SK-N-SH treated with all-trans-retinoic acid at 6 μM for 48 hours (cell line): Measurements from ENCODE around the gene NEURL1.
"Not testable (repeated sequence)": the region's sequence is repeated elsewhere in the genome, so short reads cannot be mapped to it uniquely, and the experiment has no call there.

Experiments
- ATAC-seq: fragments of 200-7000 bp; cut with Tn5 transposase; 3 replicates; pipeline ENCODE4 v1.9.1; 2020; ENCODE audit warnings: mild to moderate bottlenecking, moderate library complexity
- BACH2 ChIP-seq: fragments of 250-450 bp; sonication (Bioruptor Pico); IDR thresholded peaks from 2 replicates; pipeline ENCODE4 v1.9.0; 2021; ENCODE audit warnings: mild to moderate bottlenecking, borderline replicate concordance
- CSDC2 ChIP-seq: fragments of 250-450 bp; sonication (Bioruptor Pico); IDR thresholded peaks from 2 replicates; pipeline ENCODE4 v1.5.0; 2020; ENCODE audit warnings: mild to moderate bottlenecking, moderate library complexity
- CSRNP3 ChIP-seq: fragments of 250-450 bp; sonication (Bioruptor Pico); IDR thresholded peaks from 2 replicates; pipeline ENCODE4 v1.5.1; 2021; ENCODE audit warnings: mild to moderate bottlenecking, moderate library complexity
- GLIS3 ChIP-seq: fragments of 250-450 bp; sonication (Bioruptor Pico); IDR thresholded peaks from 2 replicates; pipeline ENCODE4 v1.5.0; 2020; ENCODE audit warnings: mild to moderate bottlenecking, moderate library complexity
- ISL1 ChIP-seq: fragments of 250-450 bp; sonication (Bioruptor Pico); IDR thresholded peaks from 2 replicates; pipeline ENCODE4 v2.1.2; 2022; ENCODE audit warnings: mild to moderate bottlenecking, moderate library complexity
- OSR1 ChIP-seq: fragments of 250-450 bp; sonication (Bioruptor Pico); IDR thresholded peaks from 2 replicates; pipeline ENCODE4 v1.8.0; 2022; ENCODE audit warnings: moderate library complexity, mild to moderate bottlenecking, inconsistent platforms
- PATZ1 ChIP-seq: fragments of 250-450 bp; sonication (Bioruptor Pico); IDR thresholded peaks from 2 replicates; pipeline ENCODE4 v1.8.0; 2020; ENCODE audit warnings: mild to moderate bottlenecking, moderate library complexity, borderline replicate concordance
- POU6F1 ChIP-seq: fragments of 250-450 bp; sonication (Bioruptor Pico); IDR thresholded peaks from 2 replicates; pipeline ENCODE4 v1.8.0; 2021; ENCODE audit warnings: low read depth, mild to moderate bottlenecking, moderate library complexity, borderline replicate concordance
- PPARA ChIP-seq: fragments of 250-450 bp; sonication (Bioruptor Pico); IDR thresholded peaks from 2 replicates; pipeline ENCODE4 v1.5.0; 2020; ENCODE audit warnings: mild to moderate bottlenecking, borderline replicate concordance
- RARB ChIP-seq: fragments of 250-450 bp; sonication (Bioruptor Pico); IDR thresholded peaks from 2 replicates; pipeline ENCODE4 v1.8.0; 2021; ENCODE audit warnings: mild to moderate bottlenecking, moderate library complexity
- SNAI2 ChIP-seq: fragments of 250-450 bp; sonication (Bioruptor Pico); IDR thresholded peaks from 2 replicates; pipeline ENCODE4 v1.5.0; 2020; ENCODE audit warnings: mild to moderate bottlenecking, moderate library complexity
- TOX ChIP-seq: fragments of 250-450 bp; sonication (Bioruptor Pico); IDR thresholded peaks from 2 replicates; pipeline ENCODE4 v1.8.0; 2021; ENCODE audit warnings: mild to moderate bottlenecking, moderate library complexity, borderline replicate concordance
- TSHZ2 ChIP-seq: fragments of 250-450 bp; sonication (Bioruptor Pico); IDR thresholded peaks from 2 replicates; pipeline ENCODE4 v1.5.0; 2020; ENCODE audit warnings: mild to moderate bottlenecking, moderate library complexity
- ZC3H10 ChIP-seq: fragments of 250-450 bp; sonication (Bioruptor Pico); IDR thresholded peaks from 2 replicates; pipeline ENCODE4 v1.5.1; 2021; ENCODE audit warnings: mild to moderate bottlenecking, moderate library complexity
- ZFP3 ChIP-seq: fragments of 250-450 bp; sonication (Bioruptor Pico); IDR thresholded peaks from 2 replicates; pipeline ENCODE4 v1.5.0; 2020; ENCODE audit warnings: mild to moderate bottlenecking, moderate library complexity
- ZFP30 ChIP-seq: fragments of 450-650 bp; formaldehyde crosslinking; IDR thresholded peaks from 2 replicates; pipeline ENCODE4 v1.5.0; 2022; ENCODE audit warnings: mild to moderate bottlenecking, moderate library complexity
- ZNF565 ChIP-seq: fragments of 450-650 bp; formaldehyde crosslinking; conservative IDR thresholded peaks from 2 replicates; pipeline ENCODE4 v1.5.0; 2020; ENCODE audit warnings: low read depth, mild to moderate bottlenecking, moderate library complexity
- ZNF70 ChIP-seq: fragments of 450-650 bp; formaldehyde crosslinking; IDR thresholded peaks from 2 replicates; pipeline ENCODE4 v1.5.0; 2020; ENCODE audit warnings: mild to moderate bottlenecking, moderate library complexity
- ZNF8 ChIP-seq: fragments of 450-650 bp; formaldehyde crosslinking; IDR thresholded peaks from 2 replicates; pipeline ENCODE4 v1.5.0; 2020; ENCODE audit warnings: mild to moderate bottlenecking, moderate library complexity

Gene NEURL1

GRCh38 chr10:103478671-103479070 lies 14.8 kb upstream of the NEURL1 start:
- no peak for ATAC-seq
- TF ChIP-seq POU6F1 (CRISPR knock-in tag) (no peak), BACH2 (CRISPR knock-in tag) (no peak), OSR1 (CRISPR knock-in tag) (no peak), SNAI2 (CRISPR knock-in tag) (no peak), RARB (no peak)

- ATAC-seq, result no peak; the same call in 2 of the 3 replicates
- TF ChIP-seq ZFP30 (CRISPR knock-in tag), result no peak
- TF ChIP-seq GLIS3 (CRISPR knock-in tag), result no peak
- no peak for TF ChIP-seq PPARA (CRISPR knock-in tag)
- no peak for TF ChIP-seq TOX (CRISPR knock-in tag)
Measured at GRCh38 chr10:103479135-103479534, 14.4 kb upstream of the NEURL1 start, which contains the start of gene CALHM3. Gene CALHM3, minus strand, starts transcription at chr10:103479240. Its CDS starts 208 bp downstream, at chr10:103479032.

- ATAC-seq, result peak; percentile 36
- TF ChIP-seq ZFP3 (CRISPR knock-in tag), result no peak
- no peak for TF ChIP-seq ZFP30 (CRISPR knock-in tag)
- TF ChIP-seq RARB, result no peak
- TF ChIP-seq OSR1 (CRISPR knock-in tag), result no peak
- TF ChIP-seq GLIS3 (CRISPR knock-in tag), result no peak
- TF ChIP-seq CSDC2, result no peak
- no peak for TF ChIP-seq TSHZ2 (CRISPR knock-in tag)
- TF ChIP-seq SNAI2 (CRISPR knock-in tag), result no peak
- no peak for TF ChIP-seq POU6F1 (CRISPR knock-in tag)
- TF ChIP-seq PATZ1 (CRISPR knock-in tag), result no peak
- TF ChIP-seq ZNF8 (CRISPR knock-in tag), result no peak
- TF ChIP-seq CSRNP3 (CRISPR knock-in tag), result no peak
- no peak for TF ChIP-seq ZNF565 (CRISPR knock-in tag)
- no peak for TF ChIP-seq PPARA (CRISPR knock-in tag)
- no peak for TF ChIP-seq ISL1
- no peak for TF ChIP-seq TOX (CRISPR knock-in tag)
- no peak for TF ChIP-seq ZC3H10 (CRISPR knock-in tag)
Measured at GRCh38 chr10:103480521-103480920, 13.0 kb upstream of the NEURL1 start.

- peak; percentile 79 for ATAC-seq
- no peak for TF ChIP-seq ZNF565 (CRISPR knock-in tag)
- TF ChIP-seq CSDC2, result no peak
- no peak for TF ChIP-seq ZNF70 (CRISPR knock-in tag)
- TF ChIP-seq TOX (CRISPR knock-in tag), result no peak
- TF ChIP-seq SNAI2 (CRISPR knock-in tag), result no peak
- no peak for TF ChIP-seq GLIS3 (CRISPR knock-in tag)
- no peak for TF ChIP-seq ISL1
- TF ChIP-seq ZNF8 (CRISPR knock-in tag), result no peak
- TF ChIP-seq, all 23 proteins: peak for 0
Measured at GRCh38 chr10:103481974-103482531, 11.5 kb upstream of the NEURL1 start.

GRCh38 chr10:103486635-103487409 lies 6.7 kb upstream of the NEURL1 start:
- ATAC-seq, result not testable (repeated sequence)
